ENCODE data around the gene GPAM. TPM values are rescaled to one million over a fixed set of nuclear protein-coding genes. Genes with fewer than 3 reads are reported as not detected.

Gene GPAM
- total RNA-seq, 1 experiment from 2014 or later: 16.0 TPM

DNA sequence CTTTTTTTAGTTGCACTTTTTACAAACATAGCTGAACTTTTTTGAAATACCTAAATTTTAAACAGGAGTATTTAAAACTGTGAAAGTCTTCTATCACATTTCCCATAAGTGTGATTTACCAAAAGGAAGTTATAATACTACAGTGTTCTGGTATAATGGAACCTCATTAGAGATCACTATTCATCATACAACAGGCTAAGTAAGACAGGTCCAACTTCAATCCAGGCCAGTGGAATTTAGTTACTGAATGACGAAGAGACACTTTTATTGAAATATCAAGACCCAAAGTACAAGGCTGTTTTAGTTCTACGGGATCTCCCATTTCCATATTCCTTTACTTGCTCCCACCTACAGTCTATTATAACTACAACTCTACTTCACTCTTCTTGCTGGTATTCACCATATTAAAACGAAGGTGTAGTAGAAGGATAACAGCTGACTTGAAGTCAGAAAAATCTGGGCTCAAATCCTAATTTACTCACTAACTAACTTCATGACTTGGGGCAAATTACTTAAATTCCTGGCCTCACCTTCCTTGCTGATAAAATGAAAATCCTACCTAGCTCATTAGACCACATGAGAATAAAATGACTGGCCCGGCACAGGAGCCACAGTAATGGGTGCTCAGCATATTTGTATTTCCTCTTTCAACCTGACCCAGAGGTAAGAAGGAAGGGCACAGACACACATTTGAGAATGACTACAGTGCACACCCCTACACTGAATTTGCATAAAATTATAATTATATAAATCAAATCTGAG lies 21.6 kb downstream of the GPAM start:
- TF ChIP-seq, protein P1, sequence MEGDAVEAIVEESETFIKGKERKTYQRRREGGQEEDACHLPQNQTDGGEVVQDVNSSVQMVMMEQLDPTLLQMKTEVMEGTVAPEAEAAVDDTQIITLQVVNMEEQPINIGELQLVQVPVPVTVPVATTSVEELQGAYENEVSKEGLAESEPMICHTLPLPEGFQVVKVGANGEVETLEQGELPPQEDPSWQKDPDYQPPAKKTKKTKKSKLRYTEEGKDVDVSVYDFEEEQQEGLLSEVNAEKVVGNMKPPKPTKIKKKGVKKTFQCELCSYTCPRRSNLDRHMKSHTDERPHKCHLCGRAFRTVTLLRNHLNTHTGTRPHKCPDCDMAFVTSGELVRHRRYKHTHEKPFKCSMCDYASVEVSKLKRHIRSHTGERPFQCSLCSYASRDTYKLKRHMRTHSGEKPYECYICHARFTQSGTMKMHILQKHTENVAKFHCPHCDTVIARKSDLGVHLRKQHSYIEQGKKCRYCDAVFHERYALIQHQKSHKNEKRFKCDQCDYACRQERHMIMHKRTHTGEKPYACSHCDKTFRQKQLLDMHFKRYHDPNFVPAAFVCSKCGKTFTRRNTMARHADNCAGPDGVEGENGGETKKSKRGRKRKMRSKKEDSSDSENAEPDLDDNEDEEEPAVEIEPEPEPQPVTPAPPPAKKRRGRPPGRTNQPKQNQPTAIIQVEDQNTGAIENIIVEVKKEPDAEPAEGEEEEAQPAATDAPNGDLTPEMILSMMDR (conservative IDR thresholded peaks at IDR 0.05): no peak
- H3K4me1 ChIP-seq (ENCODE audit: insufficient read depth, low read length): no peaks in the 10 kb centered on the region
- H3K4me1 Mint-ChIP-seq: no peaks in the 10 kb centered on the region
- no peak overlapping the region for H2AFZ ChIP-seq (ENCODE audit: low read length)
- H3K9me3 Mint-ChIP-seq: no peaks in the 10 kb centered on the region
- H3K23ac ChIP-seq (ENCODE audit: insufficient read length, low read depth, low read length): no peak overlapping the region
- DNase-seq: no peak
- no peak overlapping the region for H4K5ac ChIP-seq (ENCODE audit: insufficient read length, low read depth, low read length)
- H3K9ac ChIP-seq (ENCODE audit: extremely low read depth, insufficient read length, low read length): no peak overlapping the region
- no peak overlapping the region for H3T11ph ChIP-seq (ENCODE audit: low read length)
- H3K27ac Mint-ChIP-seq: no peak overlapping the region
- no peak overlapping the region for H3K14ac ChIP-seq (ENCODE audit: insufficient read depth, low read length)
- no peak overlapping the region for H4K91ac ChIP-seq (ENCODE audit: insufficient read length, low read depth, low read length)
- no peak overlapping the region for H3K4ac ChIP-seq (ENCODE audit: low read depth, low read length)
- H3K27me3 ChIP-seq (ENCODE audit: insufficient read depth, low read length): no peaks in the 10 kb centered on the region
- H2BK120ac ChIP-seq (ENCODE audit: low read depth, low read length, poor library complexity, severe bottlenecking): no peak overlapping the region
- no peaks in the 10 kb centered on the region for H3K9me3 ChIP-seq (ENCODE audit: control insufficient read depth, low read depth, low read length)
- H2BK20ac ChIP-seq (ENCODE audit: low read depth, low read length, poor library complexity, severe bottlenecking): no peak overlapping the region
- no peak overlapping the region for H3K27ac ChIP-seq (ENCODE audit: insufficient read length, low read depth, low read length)
- no peak overlapping the region for H3K18ac ChIP-seq (ENCODE audit: insufficient read length, low read depth, low read length)
- no peak overlapping the region for H3K56ac ChIP-seq (ENCODE audit: insufficient read length, low read depth, low read length)
- H3K79me1 ChIP-seq (ENCODE audit: insufficient read depth, low read depth, low read length, poor library complexity, severe bottlenecking): no peaks in the 10 kb centered on the region
- no peak overlapping the region for H3K4me2 ChIP-seq (ENCODE audit: insufficient read depth, insufficient read length, low read length)
- H3K23me2 ChIP-seq (ENCODE audit: insufficient read length, low read depth, low read length, poor library complexity, severe bottlenecking): no peaks in the 10 kb centered on the region
- H3K79me2 ChIP-seq (ENCODE audit: insufficient read depth, low read length): 0 out of 2 replicates have a peak, but pooled peaks cover 2% of the 10 kb centered on the region
- H2BK12ac ChIP-seq (ENCODE audit: insufficient read length, low read depth, low read length): no peak overlapping the region
- H3K4me3 Mint-ChIP-seq: no peak overlapping the region
- no peaks in the 10 kb centered on the region for H4K20me1 ChIP-seq (ENCODE audit: control insufficient read depth, insufficient read depth, insufficient read length)
- no peaks in the 10 kb centered on the region for H3K27me3 Mint-ChIP-seq (ENCODE audit: low read depth)
- no peak overlapping the region for H4K8ac ChIP-seq (replicated peaks; ENCODE audit: insufficient read length, low read depth, low read length)
- H2BK5ac ChIP-seq (ENCODE audit: insufficient read length, low read length): no peak overlapping the region
- WGBS (ENCODE audit: extremely low coverage, insufficient read length, low lambda C conversion rate): no CpG with 5 or more reads among the region's 4 CpGs
- no peak overlapping the region for H2AK5ac ChIP-seq (ENCODE audit: insufficient read length, low read length)
- no peak overlapping the region for H2BK15ac ChIP-seq (ENCODE audit: low read depth, low read length)
- peaks cover 29 to 74% (median 60%) of the 10 kb centered on the region in 3 experiments; a peak in 6 of 7 replicates for H3K36me3 Mint-ChIP-seq (ENCODE audit: insufficient read depth in 1 of 3, low read depth in 3 of 3)

Measured in H9 (cell line).